ENCODE results near the gene AQP9.

DNA sequence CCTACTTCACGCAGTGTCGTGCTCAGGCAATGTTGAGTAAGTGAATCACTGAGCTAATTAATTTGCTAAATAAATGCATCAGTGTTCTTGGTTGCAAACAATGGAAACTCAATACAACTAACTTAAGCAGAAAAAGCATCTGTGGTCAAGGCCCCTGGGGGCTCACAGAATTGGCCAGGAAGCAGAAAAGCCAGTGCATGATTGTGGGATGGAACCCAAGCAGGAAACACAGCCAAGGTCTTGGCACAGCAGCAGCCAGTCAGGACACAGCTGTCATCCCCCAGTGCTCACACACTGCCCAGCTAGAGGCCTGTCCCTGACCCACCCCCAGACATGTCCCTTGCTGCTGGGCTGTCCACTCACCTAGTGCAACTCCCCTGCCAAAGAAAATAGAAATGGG is 85.9 kb downstream of the AQP9 start:
- TF ChIP-seq, protein P1, sequence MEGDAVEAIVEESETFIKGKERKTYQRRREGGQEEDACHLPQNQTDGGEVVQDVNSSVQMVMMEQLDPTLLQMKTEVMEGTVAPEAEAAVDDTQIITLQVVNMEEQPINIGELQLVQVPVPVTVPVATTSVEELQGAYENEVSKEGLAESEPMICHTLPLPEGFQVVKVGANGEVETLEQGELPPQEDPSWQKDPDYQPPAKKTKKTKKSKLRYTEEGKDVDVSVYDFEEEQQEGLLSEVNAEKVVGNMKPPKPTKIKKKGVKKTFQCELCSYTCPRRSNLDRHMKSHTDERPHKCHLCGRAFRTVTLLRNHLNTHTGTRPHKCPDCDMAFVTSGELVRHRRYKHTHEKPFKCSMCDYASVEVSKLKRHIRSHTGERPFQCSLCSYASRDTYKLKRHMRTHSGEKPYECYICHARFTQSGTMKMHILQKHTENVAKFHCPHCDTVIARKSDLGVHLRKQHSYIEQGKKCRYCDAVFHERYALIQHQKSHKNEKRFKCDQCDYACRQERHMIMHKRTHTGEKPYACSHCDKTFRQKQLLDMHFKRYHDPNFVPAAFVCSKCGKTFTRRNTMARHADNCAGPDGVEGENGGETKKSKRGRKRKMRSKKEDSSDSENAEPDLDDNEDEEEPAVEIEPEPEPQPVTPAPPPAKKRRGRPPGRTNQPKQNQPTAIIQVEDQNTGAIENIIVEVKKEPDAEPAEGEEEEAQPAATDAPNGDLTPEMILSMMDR (IDR thresholded peaks at IDR 0.05; ENCODE audit: insufficient read depth, low read length): no peak
- TF ChIP-seq, protein P2, sequence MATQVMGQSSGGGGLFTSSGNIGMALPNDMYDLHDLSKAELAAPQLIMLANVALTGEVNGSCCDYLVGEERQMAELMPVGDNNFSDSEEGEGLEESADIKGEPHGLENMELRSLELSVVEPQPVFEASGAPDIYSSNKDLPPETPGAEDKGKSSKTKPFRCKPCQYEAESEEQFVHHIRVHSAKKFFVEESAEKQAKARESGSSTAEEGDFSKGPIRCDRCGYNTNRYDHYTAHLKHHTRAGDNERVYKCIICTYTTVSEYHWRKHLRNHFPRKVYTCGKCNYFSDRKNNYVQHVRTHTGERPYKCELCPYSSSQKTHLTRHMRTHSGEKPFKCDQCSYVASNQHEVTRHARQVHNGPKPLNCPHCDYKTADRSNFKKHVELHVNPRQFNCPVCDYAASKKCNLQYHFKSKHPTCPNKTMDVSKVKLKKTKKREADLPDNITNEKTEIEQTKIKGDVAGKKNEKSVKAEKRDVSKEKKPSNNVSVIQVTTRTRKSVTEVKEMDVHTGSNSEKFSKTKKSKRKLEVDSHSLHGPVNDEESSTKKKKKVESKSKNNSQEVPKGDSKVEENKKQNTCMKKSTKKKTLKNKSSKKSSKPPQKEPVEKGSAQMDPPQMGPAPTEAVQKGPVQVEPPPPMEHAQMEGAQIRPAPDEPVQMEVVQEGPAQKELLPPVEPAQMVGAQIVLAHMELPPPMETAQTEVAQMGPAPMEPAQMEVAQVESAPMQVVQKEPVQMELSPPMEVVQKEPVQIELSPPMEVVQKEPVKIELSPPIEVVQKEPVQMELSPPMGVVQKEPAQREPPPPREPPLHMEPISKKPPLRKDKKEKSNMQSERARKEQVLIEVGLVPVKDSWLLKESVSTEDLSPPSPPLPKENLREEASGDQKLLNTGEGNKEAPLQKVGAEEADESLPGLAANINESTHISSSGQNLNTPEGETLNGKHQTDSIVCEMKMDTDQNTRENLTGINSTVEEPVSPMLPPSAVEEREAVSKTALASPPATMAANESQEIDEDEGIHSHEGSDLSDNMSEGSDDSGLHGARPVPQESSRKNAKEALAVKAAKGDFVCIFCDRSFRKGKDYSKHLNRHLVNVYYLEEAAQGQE (IDR thresholded peaks at IDR 0.05; ENCODE audit: insufficient replicate concordance, low read depth): no peak
- no peak for TF ChIP-seq GABPA (IDR thresholded peaks at IDR 0.05; ENCODE audit: low read depth)
- no peak for TF ChIP-seq POLR2AphosphoS5 (IDR thresholded peaks at IDR 0.05; ENCODE audit: low read depth)
- TF ChIP-seq SPI1 (IDR thresholded peaks at IDR 0.05; ENCODE audit: borderline replicate concordance, low read depth): no peak
